GM21737 (cell line): ENCODE results near the gene PRORP.
"Not testable (repeated sequence)": the region's sequence is repeated elsewhere in the genome, so short reads cannot be mapped to it uniquely, and the experiment has no call there.

Source experiments
- ATAC-seq: cut with Tn5 transposase; IDR thresholded peaks from one replicate; pipeline ENCODE4 v1.9.1; 2021; ENCODE audit warnings: mild to moderate bottlenecking, moderate library complexity; ENCODE audit not compliant: unreplicated experiment

The PRORP gene

DNA sequence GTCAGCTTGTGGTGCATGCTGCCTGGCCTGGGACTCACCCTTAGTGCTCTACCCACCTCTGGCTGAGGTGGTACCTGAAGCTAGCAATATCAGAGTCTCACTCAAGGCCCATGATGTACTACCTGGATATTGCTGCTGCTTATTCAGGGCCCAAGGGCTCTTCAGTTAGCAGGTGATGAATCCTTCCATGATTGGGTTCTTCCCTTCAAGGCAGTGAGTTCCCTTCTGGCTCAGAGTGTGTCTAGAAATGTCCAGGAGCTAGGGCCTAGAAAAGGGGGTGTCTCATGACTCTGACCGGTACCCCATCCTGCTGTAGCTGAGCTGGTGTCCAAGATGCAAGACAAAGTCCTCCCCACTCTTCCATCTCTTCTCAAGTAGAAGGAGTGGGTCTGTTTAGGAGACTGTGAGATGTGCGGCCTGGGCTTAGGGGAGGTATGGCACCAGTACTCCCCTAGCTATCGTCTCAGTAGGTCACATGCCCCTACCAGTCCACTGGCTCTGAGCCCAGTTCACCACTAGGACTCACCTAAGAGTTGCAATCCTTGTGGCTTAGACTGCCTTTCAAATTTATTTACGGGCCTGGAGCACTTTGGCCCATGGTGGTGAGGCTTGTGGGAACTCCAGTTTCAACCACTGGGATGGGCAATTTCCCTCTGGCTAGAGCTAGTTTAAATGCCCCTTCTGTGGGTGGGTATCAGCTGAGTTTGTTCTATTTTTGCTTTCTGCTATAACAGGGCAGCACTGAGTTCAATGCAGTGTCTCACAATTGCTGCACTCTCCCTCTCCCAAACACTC lies 12.2 kb downstream of the PRORP start:
- ATAC-seq, result no peak

DNA sequence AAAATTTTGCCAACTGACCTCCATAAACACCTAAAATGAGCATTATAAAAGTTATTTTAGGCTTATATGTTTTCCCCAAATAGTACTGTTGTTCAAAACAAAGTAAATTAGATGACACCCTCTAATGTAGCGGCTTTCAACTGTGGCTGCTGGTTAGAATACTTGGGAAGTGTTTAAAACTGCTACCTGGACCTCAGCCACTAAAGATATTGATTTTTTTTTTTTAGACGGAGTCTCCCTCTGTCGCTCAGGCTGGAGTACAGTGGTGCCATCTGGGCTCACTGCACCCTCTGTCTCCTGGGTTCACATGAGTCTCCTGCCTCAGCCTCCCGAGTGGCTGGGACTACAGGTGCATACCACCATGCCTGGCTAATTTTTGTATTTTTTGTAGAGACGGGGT lies 16.2 kb downstream of the PRORP start:
- no peak for ATAC-seq

- ATAC-seq, result no peak
Observed at GRCh38 chr14:35140718-35141581, 18.6 kb downstream of the PRORP start.

DNA sequence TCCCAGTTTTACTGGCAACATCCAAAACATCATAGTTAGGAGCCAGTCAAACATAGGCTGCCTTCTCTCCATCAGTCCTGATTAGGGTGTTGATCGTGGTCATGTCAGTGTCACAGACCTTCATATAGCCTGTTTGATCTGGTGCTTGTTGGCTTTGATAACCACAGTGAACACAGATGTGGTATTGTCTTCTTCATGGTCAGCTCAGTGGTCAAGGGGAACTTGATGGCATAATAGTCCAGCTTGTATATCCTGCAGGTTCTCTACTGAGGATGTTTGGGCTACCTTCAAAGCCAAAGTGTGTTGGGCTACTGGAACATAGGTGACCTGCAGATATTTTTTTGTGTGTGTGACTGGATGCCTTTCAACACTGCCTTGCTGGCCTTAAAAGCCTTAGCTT lies 21.7 kb downstream of the PRORP start:
- ATAC-seq, result no peak

DNA sequence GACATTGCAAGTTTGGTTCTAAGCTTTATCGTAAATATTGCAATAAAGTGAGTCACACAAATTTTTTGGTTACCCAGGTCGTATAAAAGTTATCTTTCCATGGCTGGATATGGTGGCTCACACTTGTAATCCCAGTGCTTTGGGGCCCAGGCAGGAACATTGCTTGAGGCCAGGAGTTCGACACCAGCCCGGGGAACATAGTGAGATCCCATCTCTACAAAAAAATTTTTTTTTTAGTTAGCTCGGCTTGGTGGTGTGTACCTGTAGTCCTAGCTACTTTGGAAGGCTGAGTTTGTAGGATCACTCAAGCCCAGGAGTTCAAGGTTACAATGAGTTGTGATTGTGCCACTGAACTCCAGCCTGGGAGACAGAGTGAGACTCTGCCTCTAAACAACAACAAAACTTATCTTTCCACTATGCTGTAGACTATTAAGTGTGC lies 24.4 kb downstream of the PRORP start:
- ATAC-seq, result no peak

DNA sequence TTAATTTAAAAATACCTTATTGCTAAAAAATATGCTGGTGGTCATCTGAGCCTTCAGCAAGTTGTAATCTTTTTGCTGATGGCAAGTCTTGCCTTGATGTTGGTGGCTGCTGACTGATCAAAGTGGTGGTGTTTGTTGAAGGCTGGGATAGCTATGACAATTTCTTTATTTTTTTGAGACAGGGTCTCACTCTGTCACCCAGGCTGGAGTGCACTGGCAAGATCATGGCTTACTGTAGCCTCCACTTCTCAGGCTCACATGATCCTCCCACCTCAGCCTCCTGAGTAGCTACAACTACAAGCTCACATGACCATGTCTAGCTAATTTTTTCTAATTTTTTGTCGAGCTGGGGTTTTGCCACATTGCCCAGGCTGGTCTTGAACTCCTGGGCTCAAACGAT lies 24.8 kb downstream of the PRORP start:
- no peak for ATAC-seq

DNA sequence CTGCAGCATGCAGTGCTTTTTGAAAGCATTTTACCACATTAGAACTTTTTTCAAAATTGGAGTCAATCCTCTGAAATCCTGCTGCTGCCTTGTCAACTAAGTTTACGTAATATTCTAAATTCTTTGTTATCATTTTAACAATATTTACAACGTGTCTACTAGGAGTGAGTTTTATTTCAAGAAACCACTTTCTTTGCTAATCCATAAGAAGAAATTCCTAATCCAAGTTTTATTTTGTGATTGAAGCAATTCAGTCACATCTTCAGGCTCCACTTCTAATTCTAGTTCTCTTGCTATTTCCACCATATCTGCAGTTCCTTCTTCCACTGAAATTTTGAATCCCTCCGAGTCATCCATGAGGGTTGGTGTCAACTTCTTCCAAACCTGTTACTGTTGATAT lies 25.4 kb downstream of the PRORP start:
- ATAC-seq, result no peak

- ATAC-seq, result no peak
Observed at GRCh38 chr14:35149239-35149638, 26.9 kb downstream of the PRORP start.

DNA sequence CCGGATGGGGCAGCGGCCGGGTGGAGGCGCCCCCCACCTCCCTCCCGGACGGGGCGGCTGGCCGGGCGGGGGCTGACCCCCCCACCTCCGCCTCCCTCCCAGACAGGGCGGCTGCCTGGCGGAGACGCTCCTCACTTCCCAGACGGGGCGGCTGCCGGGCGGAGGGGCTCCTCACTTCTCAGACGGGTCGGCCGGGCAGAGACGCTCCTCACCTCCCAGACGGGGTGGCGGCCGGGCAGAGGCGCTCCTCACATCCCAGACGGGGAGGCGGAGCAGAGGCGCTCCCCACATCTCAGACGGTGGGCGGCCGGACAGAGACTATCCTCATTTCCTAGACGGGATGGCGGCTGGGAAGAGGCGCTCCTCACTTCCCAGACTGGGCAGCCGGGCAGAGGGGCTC lies 30.2 kb downstream of the PRORP start:
- not testable (repeated sequence) for ATAC-seq

DNA sequence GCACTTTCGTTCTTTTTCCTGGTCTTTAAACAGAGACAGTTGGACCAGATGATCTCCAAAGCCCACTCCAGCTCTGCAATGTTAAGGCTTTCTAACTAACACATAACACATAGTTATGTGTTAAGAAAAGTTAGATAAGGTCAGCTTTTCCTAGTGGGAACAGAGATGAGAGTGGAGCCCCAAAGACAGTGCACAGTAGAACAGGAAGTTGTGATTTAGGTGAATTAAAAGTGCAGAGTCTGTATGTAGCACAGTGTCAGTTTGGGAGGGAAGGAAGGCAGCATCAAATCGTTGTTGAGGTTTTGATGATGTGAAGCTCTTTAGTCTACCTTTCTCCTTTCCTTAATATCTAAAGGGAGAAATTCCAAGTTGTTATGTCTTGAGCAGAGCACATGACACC lies 31.7 kb downstream of the PRORP start:
- ATAC-seq, result no peak

DNA sequence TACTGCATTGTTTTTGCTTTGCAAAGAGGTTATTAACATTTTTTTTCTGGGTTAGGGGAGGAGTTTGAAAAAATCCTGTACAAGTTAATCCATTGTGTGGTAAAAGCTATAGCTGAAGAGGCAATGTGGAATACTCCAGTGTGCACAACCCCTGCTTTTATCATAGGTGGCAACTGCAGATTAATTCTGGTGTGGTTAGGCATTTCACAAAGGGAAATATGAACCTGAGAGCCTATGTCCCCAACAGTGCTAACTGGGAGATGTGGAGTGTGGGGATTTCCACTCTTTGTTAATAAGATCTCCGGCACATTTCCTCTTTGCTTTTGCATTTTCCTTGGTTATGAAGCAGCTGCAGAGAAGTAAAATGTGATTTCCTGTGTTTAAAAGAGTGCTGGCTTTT lies 33.6 kb downstream of the PRORP start:
- ATAC-seq, result no peak

GRCh38 chr14:35158491-35158890 lies 36.1 kb downstream of the PRORP start:
- no peak for ATAC-seq

DNA sequence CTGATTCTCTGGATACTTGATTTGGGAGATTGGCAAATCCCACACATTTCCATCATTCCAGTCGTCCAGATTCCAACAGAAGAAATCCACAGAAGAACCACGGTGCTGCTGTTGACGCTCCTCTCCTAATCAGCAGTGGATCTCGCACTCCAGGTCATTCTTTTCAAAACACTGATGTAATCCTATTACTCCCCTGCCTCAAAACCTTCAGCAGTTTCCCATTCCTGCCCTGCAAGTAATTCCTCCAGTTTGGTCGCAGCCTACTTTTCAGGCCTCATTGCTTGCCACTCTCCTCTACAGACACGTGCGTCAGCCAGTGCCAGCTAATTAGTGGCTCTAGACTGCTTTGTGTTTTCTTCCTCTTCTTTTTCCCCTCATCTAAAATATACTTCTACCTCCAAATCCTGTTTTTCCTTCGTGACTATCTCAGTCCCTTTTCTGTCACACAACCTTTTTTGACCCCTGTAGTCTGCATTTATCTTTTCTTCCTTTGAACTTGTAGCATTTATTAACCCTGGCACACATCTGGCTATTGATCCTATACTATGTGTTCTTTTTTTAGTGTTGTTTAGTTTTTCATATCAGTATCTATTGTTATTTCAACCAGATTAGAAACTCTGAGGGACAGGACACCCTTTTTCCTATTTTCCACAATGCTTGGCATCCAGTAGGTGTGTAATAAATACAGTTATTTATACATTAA lies 36.8 kb downstream of the PRORP start:
- no peak for ATAC-seq

DNA sequence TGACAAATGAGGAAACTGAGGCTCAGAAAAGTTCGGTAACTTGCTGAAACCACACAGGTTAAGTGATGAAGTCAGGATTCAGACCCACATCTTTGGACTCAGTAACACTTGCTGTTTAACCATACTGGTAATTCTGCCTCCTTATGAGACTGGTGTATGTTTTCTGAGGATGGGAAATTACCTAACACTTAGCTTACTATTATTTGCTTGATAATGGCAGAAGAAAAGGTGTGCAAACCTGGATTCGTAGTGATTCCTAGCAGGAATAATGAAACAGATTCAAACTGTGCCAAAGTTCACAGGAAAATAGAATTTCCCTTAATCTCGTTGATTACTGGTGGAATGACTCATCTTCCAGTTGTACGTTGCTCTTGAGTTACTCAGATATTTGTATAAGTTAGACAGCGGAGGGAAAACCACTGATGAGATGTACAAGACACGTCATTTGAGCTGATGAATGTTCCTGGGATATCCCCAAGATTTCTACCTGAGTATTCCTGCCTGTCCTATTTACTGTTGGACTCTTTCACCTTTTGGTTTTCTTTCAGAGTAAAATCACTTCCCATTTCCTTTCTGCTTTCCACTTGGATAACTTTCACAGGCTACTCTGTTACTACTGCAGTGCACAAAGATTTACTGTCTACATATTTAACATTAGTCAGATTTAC lies 37.5 kb downstream of the PRORP start:
- ATAC-seq, result no peak

DNA sequence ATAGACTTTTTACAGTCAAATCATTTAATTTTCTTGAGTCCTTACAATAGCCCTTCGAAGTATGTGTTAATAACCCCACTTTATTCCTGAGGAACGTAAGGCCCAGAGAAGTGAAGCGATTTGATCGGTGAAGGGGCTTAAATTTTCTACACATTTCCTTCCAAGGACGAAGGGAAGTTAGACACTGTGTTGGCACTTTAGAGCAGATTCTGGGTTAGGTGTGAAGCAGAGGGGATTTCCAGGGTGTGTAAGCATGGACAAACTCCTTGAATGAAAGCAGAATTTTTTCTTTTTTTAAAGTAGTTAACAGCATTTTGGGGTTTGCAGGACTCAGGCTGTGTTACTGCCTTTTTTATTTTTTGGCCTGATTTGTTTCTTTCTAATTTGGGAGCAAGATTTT lies 38.9 kb downstream of the PRORP start:
- no peak for ATAC-seq

DNA sequence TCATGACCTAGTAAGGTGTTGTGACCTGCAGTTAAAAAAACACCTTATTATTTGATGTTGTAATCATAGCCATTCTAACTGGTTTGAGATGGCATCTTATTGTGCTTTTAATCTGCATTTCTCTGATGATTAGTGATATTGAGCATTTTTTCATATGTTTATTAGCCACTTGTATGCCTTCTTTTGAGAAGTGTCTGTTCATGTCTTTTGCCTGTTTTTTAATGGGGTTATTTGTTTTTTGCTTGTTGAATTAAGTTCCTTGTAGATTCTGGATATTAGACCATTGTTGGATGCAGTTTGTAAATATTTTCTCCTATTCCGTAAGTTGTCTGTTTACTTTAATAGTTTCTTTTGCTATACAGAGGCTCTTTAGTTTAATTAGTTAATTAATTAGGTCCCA lies 41.0 kb downstream of the PRORP start:
- no peak for ATAC-seq

GRCh38 chr14:35164849-35165248 lies 42.5 kb downstream of the PRORP start:
- no peak for ATAC-seq

DNA sequence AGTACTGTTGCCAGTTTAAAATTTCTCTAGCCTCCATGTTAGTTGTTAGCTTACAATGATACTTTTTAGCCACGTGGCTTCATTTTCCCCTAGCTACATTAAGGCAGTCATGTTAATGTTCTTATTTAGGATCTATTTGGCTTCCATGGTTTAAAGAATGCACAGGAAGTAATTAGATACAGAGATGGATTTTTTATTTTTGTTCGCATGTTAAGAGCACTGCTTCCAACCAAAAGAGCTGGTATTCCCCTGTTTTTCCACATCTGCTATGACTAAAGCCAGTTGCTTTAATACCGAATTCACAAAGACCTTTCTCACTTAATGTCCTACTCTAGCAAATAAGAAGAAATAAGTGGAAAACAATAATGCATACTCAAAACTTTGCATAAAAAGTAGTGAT lies 45.1 kb downstream of the PRORP start:
- ATAC-seq, result no peak
